Measurements from ENCODE around the gene STOX2. TPM values are rescaled to one million over a fixed set of nuclear protein-coding genes. Genes with fewer than 3 reads are reported as not detected.
A peak's percentile ranks its signal among the peaks of the same experiment; 100 is the strongest.
"Not testable (repeated sequence)": the region's sequence is repeated elsewhere in the genome, so short reads cannot be mapped to it uniquely, and the experiment has no call there.

STOX2 gene
- total RNA-seq, 2 donors from 2014 or later, result 18.5 to 25.8 TPM

DNA sequence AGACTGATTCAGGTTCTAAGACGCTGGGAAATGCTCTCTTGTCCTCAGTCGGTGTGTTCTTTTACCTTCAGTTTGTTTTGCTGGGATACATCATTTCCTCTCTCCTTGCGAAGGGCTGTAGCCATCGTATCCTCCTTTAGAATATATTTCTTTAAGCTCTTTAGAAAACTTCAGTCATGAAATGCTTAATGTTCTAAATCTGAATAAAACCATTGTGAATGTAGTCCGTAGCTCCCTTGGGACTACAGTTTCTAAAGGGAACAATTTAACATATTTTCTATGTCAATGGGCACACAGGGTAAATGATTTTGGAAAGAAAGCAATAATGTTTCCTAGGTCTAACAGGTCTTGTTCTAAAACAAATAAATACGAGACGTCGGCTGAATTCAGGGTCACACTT is 40.6 kb downstream of the STOX2 start:
- Histone ChIP-seq H3K4me1 (no peaks in the 10 kb centered on the region), H3K9me3 (no peaks in the 10 kb centered on the region), H3K4me3 (no peak overlapping the region), H3K36me3 (no peaks in the 10 kb centered on the region), H3K27ac (no peak overlapping the region), H3K27me3 (no peaks in the 10 kb centered on the region)
- no peak for TF ChIP-seq CTCF (IDR thresholded peaks at IDR 0.05)
- no peak for DNase-seq (ENCODE audit: low spot score)

- Histone ChIP-seq H3K27ac (no peak overlapping the region), H3K4me1 (peaks cover 0 to 7% of the 10 kb centered on the region in 2 donors), H3K27me3 (no peaks in the 10 kb centered on the region), H3K36me3 (no peaks in the 10 kb centered on the region), H3K4me3 (no peak overlapping the region), H3K9me3 (no peaks in the 10 kb centered on the region)
- no peak for DNase-seq (ENCODE audit: low spot score)
- TF ChIP-seq CTCF (IDR thresholded peaks at IDR 0.05), result no peak
These were observed 45.4 kb downstream of the STOX2 start for GRCh38 chr4:183950536-183950935.

GRCh38 chr4:183952652-183953051 is 47.5 kb downstream of the STOX2 start:
- not testable (repeated sequence) for H3K27ac ChIP-seq; H3K27me3 ChIP-seq; H3K36me3 ChIP-seq; DNase-seq (ENCODE audit: low spot score); H3K4me1 ChIP-seq; H3K4me3 ChIP-seq; H3K9me3 ChIP-seq

DNA sequence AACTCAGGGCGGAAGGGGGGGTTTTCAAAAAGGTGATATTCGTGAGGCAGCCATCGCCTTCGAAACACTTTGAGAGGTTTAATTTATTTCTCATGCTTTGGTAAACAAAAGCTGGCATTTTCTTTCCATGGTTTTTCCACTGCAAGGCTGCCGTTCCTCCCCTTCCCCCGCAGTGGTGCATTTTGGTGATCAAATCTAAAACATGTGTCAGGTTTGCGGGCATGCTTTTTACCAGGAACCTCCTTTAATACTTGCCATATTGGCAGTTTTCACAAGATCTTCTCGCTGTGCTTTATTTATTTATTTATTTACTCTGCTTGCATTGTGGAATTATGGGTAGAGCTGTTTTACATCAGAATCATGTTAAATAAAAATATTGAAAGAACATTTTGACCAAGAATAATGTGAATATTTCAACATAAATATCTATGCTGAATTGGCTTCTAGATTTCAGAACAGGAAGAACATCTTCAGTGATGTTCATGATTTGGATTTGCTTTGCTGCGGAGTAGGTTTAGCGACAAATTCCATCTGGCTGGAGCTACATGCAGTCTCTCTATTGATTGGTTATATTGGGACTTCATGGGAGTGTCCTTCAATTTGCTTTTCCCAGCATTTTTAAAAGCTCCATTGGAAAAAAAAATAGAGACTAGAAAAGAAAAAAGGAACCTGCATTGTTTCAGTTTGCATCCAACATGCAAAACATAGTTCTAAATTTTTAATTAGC is 54.4 kb downstream of the STOX2 start:
- no peak for DNase-seq (ENCODE audit: low spot score)

GRCh38 chr4:183960046-183960420 is 54.9 kb downstream of the STOX2 start:
- TF ChIP-seq CTCF (IDR thresholded peaks at IDR 0.05), result no peak
- H3K9me3 ChIP-seq, result no peaks in the 10 kb centered on the region
- H3K27me3 ChIP-seq, result no peaks in the 10 kb centered on the region
- H3K4me1 ChIP-seq, result peaks cover 0 to 28% of the 10 kb centered on the region in 2 donors
- peak; percentile 81 for DNase-seq (ENCODE audit: low spot score)
- no peaks in the 10 kb centered on the region for H3K36me3 ChIP-seq
- peak overlapping the region; percentile 52 to 83 for H3K27ac ChIP-seq
- H3K4me3 ChIP-seq, result peak overlapping the region; percentile 13 to 32

More for the DNA sequence above, 54.4 kb downstream of the STOX2 start:
- Histone ChIP-seq H3K4me1 (peaks cover 0 to 30% of the 10 kb centered on the region in 2 donors), H3K27me3 (no peaks in the 10 kb centered on the region), H3K27ac (peak overlapping the region; percentile 15 to 83), H3K36me3 (no peaks in the 10 kb centered on the region), H3K4me3 (peak overlapping the region; percentile 13 to 32), H3K9me3 (no peaks in the 10 kb centered on the region)
- no peak for TF ChIP-seq CTCF (IDR thresholded peaks at IDR 0.05)

GRCh38 chr4:183960962-183961541 is 55.9 kb downstream of the STOX2 start:
- Histone ChIP-seq H3K4me1 (peaks cover 0 to 25% of the 10 kb centered on the region in 2 donors), H3K4me3 (peak overlapping the region in 1 of 2 donors; percentile 32), H3K9me3 (no peaks in the 10 kb centered on the region), H3K36me3 (no peaks in the 10 kb centered on the region), H3K27ac (peak overlapping the region; percentile 52 to 83), H3K27me3 (no peaks in the 10 kb centered on the region)
- DNase-seq (ENCODE audit: low spot score), result no peak
- no peak for TF ChIP-seq CTCF (IDR thresholded peaks at IDR 0.05)
